ENCODE results near the gene CERS1.

CERS1 gene

GRCh38 chr19:18832306-18833140, 63.4 kb downstream of the CERS1 start:
- DNase-seq: no peak

- peak; percentile 96 for DNase-seq
These were observed 64.2 kb downstream of the CERS1 start, which contains the start of gene UPF1 for GRCh38 chr19:18831524-18832305. TSS of gene UPF1 (plus strand) at chr19:18831959. CDS start at chr19:18832210, 251 bp downstream.

- no peak for DNase-seq
These were observed 65.5 kb downstream of the CERS1 start for GRCh38 chr19:18830488-18830887.

GRCh38 chr19:18828786-18829185, 67.2 kb downstream of the CERS1 start:
- no peak for DNase-seq

Data from right forelimb (tissue), 1 donor.